SW 1271 (cell line): ENCODE results near the gene SLC17A8.
A peak's percentile ranks its signal among the peaks of the same experiment; 100 is the strongest.
"Not testable (repeated sequence)": the region's sequence is repeated elsewhere in the genome, so short reads cannot be mapped to it uniquely, and the experiment has no call there.

Source experiments
- DNase-seq, 2 experiments: peaks; one replicate each; lab custom pipeline; 2025; lab: John Stamatoyannopoulos, UW

SLC17A8 gene

DNA sequence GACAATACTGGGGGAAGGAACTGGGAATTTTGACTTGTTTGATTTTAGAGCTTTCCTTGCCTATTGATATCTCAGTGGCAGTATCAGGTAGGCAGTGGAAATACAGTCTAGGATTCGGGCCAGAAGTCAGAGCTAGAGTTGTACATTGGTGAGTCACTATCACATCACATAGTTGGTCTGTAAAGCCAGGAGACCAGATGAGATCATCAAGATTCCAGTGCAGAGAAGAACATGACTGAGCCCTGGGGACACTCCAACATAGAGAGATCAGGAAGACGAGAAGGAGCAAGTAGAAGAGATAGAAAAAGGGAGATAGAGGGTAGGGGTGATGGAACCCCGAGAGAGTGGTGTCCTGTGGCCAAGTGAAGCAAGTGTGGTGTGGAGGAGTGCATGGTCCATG lies 70.2 kb downstream of the SLC17A8 start:
- DNase-seq = peak in 1 of 2 experiments; percentile 21

DNA sequence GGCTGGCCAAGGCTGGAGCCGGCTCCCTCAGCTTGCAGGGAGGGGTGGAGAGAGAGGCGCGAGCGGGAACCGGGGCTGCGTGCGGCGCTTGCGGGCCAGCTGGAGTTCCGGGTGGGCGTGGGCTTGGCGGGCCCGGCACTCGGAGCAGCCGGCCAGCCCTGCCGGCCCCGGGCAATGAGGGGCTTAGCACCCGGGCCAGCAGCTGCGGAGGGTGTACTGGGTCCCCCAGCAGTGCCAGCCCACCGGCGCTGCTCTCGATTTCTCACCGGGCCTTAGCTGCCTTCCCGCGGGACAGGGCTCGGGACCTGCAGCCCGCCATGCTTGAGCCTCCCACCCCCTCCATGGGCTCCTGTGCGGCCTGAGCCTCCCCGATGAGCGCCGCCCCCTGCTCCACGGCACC lies 73.4 kb downstream of the SLC17A8 start:
- not testable (repeated sequence) for DNase-seq

DNA sequence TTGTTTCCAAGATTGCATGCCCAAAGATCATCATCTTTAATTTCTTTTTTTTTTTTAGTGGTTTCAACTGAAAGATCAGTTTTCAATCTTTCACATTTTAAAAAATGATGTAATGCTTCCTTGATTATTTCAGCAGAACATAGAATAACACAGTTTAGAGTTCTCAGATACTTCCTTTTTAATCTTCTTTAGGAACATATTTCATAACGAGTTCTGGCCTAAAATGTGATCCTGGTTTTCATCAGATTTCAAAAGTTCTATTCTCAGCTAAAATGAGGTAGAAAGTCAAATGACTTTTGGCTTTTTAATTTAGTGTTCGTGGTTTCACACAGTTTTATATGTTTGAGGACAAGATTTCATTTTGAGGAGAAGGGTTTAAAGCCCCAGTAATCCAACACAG lies 76.8 kb downstream of the SLC17A8 start:
- no peak for DNase-seq

- DNase-seq = no peak
These were observed 77.3 kb downstream of the SLC17A8 start for GRCh38 chr12:100434177-100434576.

DNA sequence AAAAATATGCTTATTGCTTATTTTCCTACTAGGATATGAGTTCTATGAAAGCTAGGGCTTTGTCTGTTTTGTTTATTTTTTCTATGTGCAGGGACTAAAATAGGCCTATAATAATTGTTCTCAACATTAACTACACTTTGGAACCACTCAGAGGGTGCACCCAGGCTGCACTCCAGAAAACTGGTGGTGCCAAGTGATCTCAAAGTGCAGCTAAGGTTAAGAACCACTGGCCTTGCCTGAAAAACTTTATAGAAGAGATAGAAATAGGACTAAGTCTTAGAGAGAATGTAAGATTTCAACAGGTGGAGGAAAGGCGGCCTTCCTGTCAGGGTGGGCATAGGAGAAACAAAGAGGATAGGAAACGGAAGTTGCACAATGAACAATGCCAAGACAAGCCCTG lies 79.1 kb downstream of the SLC17A8 start:
- no peak for DNase-seq

DNA sequence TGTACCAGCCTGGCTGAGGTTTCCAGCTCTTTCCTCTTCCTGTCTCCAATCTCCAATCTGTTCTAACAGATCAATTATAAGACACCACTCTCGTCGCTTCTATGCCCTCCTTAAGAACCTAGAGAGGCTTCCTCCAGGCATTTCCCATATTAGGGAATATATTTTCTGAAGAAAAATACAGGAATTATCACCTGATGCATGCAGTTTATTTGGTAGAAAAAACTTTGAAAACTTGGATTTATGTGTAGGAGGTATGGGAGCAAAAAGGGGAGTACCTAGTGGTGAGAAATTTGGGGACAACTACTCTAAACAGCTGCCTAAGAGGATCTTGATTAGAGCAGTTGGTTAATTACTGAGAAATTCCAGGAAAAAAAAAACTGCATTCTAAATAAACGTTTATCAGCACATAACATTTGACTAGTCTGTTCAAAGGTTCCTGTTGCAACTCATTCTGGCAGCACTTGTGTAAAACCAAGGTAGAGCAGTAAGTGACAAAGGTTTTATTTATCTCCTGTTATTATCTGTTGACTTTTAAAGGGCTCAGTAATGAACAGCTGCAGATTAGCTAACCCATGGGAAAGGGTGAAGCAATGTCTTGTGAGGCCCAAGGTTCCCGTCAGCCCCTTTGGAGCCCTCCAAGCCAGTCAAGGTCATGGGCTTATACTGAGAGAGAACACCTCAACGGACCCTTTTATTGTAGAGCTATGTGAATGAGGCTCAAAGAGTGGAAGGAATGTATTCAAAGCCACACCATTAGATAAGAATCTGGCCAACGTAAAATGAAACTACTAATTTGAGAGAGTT lies 80.4 kb downstream of the SLC17A8 start:
- no peak for DNase-seq

DNA sequence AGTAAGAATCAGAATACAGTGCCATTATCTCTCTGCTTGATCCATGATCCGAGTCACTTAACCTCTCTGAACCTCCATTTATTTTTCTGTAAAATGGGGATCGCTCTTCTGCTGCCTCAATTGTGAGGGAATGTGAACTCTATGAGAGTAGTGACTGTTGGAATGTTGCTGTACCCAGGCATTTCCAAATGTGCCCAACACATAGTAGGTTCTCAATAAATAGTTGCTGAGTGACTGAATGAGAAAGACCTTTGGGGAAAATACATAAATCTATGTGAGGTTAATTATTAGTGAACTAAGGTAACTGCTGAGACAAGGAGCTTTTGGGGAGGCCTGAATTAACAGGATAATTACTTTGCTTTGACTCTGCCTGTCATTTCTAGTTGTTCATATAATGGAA lies 82.9 kb downstream of the SLC17A8 start:
- no peak for DNase-seq

GRCh38 chr12:100442403-100442802 lies 85.5 kb downstream of the SLC17A8 start:
- no peak for DNase-seq

DNA sequence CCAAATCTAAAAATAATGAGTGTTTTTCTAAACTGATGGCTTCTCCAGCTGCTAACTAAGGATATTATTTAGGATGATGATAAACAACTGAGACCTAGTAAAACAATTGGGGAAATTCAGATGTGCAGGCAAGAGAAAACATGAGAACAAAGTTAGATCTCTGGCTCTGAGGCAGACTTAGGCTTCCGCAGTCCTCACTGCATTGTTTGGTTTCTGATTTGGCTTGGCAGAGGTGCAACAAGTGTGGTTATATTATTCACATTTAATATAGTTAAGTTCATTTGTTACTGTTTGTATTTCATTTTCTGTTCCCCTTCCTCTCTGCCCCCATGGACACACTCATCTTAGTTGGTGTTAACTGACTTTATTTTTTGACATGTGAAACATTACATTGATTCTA lies 86.6 kb downstream of the SLC17A8 start:
- no peak for DNase-seq

- DNase-seq = no peak
These were observed 88.2 kb downstream of the SLC17A8 start for GRCh38 chr12:100445081-100445481.

DNA sequence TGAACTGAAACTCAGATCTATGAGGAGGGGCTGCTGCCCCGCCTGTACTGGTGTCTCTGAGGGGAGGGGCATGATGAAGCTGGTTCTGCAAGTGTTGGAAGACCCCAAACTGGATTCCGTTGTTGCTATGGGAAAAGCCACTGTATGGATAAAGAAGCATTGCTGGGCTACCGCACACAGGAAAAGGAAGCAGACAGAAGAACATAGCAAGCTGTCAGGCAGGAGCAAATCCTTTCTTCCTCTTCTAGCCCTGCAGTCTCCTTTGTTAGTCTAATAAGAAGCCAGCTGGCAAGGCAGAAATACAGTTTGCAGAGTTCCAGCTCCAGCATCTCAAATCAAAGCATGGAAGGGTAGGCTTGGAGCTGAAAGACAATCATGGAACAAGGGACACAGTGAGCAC lies 90.5 kb downstream of the SLC17A8 start:
- no peak for DNase-seq

DNA sequence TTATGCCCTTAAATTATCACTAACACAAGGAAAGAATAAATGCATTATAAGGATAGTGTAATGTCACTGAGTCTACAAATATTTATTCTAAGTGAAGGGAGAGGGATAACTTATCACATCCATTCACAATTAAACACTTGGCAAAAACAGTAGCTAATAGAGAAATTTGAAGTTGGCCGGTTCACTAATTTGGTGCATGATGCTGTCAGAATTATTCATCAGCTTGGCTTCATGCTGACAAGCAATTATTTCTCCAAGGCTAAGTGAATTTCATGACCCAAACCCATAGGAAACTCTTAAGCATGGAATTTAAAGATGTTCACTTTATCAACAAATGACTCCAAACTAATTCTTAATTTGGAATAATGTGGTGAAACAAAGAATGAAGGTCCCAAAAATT lies 91.8 kb downstream of the SLC17A8 start:
- DNase-seq = no peak

GRCh38 chr12:100450735-100451134 lies 93.9 kb downstream of the SLC17A8 start:
- DNase-seq = no peak

DNA sequence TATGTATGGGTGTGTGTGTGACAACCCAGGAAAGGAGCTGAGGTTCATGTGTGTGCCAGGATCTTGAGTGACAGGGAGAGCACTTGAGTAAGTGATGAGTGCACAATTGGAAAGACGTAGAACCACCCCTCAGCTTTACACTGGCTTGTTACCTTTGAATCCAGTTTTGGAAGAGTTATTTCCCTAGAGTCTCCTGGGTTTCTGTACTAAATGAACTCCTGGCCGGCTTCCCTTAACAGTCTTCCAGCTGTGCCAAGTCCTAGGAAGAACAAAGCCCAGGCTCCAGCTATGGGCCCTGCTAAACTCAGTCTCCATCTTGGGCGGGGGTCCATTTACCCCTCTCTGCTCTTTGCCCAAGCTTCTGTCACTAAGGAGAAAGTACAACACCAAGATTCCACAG lies 97.1 kb downstream of the SLC17A8 start:
- DNase-seq = no peak

DNA sequence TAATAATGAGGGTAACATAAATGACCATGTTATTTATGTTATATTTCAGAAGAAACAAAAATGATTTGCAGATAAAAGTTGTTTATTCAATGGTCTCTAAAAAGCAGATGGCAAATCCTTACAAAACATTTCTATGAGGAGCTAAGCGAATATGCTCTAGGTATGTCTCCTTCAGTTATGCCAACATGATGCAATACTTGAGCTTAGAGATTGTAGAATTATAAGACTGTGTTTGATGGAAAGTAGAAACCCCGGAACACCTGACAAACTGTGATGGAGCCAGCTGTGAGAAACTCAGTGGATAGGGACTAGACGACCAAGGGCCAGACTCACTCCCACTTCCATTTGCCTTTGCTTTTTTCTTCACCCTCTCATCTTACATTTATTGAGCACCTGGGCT lies 99.0 kb downstream of the SLC17A8 start:
- no peak for DNase-seq

- no peak for DNase-seq
These were observed 101.3 kb downstream of the SLC17A8 start for GRCh38 chr12:100458191-100458590.

DNA sequence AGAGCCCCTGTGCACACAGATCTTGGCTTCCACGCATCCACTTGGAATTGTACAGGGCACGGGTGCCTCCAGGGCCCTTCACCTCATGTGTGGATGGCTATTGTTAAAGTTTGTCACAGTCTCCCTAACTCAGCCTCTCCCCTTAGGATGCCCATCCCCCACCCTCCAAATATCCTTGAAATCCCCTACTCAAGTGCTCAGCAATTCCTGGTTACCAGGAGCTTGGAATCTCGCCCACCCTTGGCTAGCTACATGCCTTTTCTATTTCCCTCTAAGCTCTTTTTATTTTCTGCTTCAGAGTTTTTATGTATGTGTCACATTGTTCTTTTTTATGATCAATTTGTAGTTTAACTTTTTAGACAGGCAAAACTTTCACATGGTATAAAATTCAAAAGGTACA lies 103.8 kb downstream of the SLC17A8 start:
- DNase-seq = no peak

DNA sequence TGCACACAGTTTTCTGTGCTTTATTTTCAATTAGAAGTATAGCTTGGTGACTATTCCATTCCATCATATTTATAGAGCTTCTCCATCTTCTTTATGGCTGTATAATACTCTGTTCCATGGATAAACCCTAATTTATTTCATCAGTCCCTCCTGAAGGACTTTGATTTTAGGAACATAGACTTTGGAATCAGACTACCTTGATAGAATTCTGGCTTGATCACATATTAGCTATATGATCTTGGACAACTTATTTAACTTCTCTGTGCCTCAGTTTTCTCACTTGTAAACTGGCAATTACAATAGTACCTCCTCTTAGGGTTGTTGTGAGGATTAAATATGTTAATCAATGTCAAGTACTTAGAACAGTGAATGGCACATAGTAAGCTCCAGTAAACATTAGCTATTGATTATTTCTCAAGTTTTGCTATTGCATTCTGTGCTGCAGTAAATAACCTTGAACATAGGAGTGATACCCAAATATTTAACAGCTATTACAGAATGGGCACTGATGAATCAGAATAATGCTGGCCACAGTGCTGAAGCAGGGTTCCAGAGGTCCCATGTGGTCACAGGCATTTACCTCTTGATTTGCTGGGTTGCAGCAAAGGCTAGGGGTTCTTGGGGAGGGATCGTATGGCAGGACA lies 104.6 kb downstream of the SLC17A8 start:
- no peak for DNase-seq

GRCh38 chr12:100463661-100464060 lies 106.8 kb downstream of the SLC17A8 start:
- no peak for DNase-seq

DNA sequence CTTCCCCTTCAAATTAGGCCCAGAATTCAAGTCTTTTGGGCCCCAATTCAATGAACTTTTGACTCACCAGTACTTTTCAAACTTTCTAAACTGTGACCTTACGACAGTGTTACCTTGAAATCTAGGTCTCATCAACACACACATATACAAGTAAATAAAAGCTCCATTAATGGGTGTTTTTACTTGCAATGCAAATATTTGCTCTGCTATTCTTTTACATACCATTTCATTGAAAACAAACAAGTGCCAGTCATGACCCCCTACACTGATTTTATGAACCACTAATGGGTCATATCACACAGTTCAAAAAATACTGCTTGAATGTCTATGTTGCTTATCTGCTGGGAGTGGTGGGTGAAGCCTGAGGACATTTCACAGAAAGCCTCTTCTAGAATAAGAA lies 107.7 kb downstream of the SLC17A8 start:
- no peak for DNase-seq

DNA sequence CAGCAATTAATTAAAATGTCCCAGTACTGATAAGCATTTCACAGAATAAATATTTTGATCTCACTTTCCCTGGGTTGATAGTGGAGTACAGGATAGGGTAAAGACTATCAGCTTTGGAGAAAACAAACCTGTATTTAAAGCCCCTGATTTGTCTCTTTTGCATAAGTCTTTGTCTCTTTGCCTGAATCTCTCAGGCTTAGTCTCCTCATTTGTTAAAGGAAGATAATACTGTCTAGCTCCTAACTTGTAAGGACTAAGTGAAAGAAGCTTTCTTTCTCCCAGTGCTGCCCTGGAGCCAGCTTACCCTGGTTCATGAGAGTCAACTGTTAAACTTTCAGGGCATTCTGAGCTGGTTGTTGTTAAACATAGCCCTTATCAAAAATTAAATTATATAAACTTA lies 111.3 kb downstream of the SLC17A8 start:
- DNase-seq = no peak
